DOHH2 (cell line): ENCODE measurements around the gene PLSCR4.

Experiments
- CTCF ChIP-seq: fragments of 200-600 bp; sonication (generic); IDR thresholded peaks from one replicate; pipeline ENCODE4 v1.5.1; 2014; ENCODE audit warnings: antibody characterized with exemption, mild to moderate bottlenecking, low read depth, low read length; ENCODE audit not compliant: poor library complexity, severe bottlenecking
- EZH2phosphoT487 ChIP-seq: fragments of 200-600 bp; sonication (generic); IDR thresholded peaks from 2 replicates; pipeline ENCODE4 v1.6.1; 2017; ENCODE audit warnings: borderline replicate concordance, mild to moderate bottlenecking, antibody characterized with exemption, low read length, moderate library complexity, mixed read lengths

- TF ChIP-seq CTCF (no peak), EZH2phosphoT487 (no peak)
These were observed 6.1 kb upstream of the PLSCR4 start for GRCh38 chr3:146256851-146257486.
